Activated CD8-positive, alpha-beta memory T cell treated with anti-CD3 and anti-CD28 coated beads, Interleukin-2, amount 50 U/mL, for 24 hours (primary cell): Measurements from ENCODE around the gene PPP4R1.
A peak's percentile ranks its signal among the peaks of the same experiment; 100 is the strongest.
"Not testable (repeated sequence)": the region's sequence is repeated elsewhere in the genome, so short reads cannot be mapped to it uniquely, and the experiment has no call there.

Experiments used
- DNase-seq: peaks from one replicate; pipeline ENCODE4 v3.0.0-alpha.2; 2020; ENCODE audit errors: extremely low read depth

Gene PPP4R1

GRCh38 chr18:9614401-9615279, at the start of gene PPP4R1:
Gene PPP4R1, minus strand, starts transcription at chr18:9614559. Its CDS starts 75 bp downstream, at chr18:9614484.
- DNase-seq = peak; percentile 27

- DNase-seq = no peak
Observed at GRCh38 chr18:9663377-9663776, 49.0 kb upstream of the PPP4R1 start.

GRCh38 chr18:9661564-9661963, 47.2 kb upstream of the PPP4R1 start:
- no peak for DNase-seq

GRCh38 chr18:9659499-9660375, 45.4 kb upstream of the PPP4R1 start:
- no peak for DNase-seq

GRCh38 chr18:9658087-9658641, 43.8 kb upstream of the PPP4R1 start:
- no peak for DNase-seq

- no peak for DNase-seq
Observed at GRCh38 chr18:9655232-9655767, 40.9 kb upstream of the PPP4R1 start.

- no peak for DNase-seq
Observed at GRCh38 chr18:9653390-9653789, 39.0 kb upstream of the PPP4R1 start.

- DNase-seq = no peak
Observed at GRCh38 chr18:9649164-9649540, 34.8 kb upstream of the PPP4R1 start.

GRCh38 chr18:9648431-9649163, 34.2 kb upstream of the PPP4R1 start:
- DNase-seq = no peak

GRCh38 chr18:9647496-9648323, 33.4 kb upstream of the PPP4R1 start:
- DNase-seq = no peak

- no peak for DNase-seq
Observed at GRCh38 chr18:9643549-9643948, 29.2 kb upstream of the PPP4R1 start.

- DNase-seq = no peak
Observed at GRCh38 chr18:9642799-9643462, 28.6 kb upstream of the PPP4R1 start.

- not testable (repeated sequence) for DNase-seq
Observed at GRCh38 chr18:9641081-9641480, 26.7 kb upstream of the PPP4R1 start.

- DNase-seq = no peak
Observed at GRCh38 chr18:9638886-9639285, 24.5 kb upstream of the PPP4R1 start.

- DNase-seq = no peak
Observed at GRCh38 chr18:9637036-9637767, 22.8 kb upstream of the PPP4R1 start.

GRCh38 chr18:9634856-9635255, 20.5 kb upstream of the PPP4R1 start:
- DNase-seq = no peak

GRCh38 chr18:9631814-9632496, 17.6 kb upstream of the PPP4R1 start:
- no peak for DNase-seq

GRCh38 chr18:9630444-9630843, 16.1 kb upstream of the PPP4R1 start:
- no peak for DNase-seq

GRCh38 chr18:9629709-9630108, 15.3 kb upstream of the PPP4R1 start:
- DNase-seq = no peak
